COLO829 (cell line): ENCODE measurements around the gene ALDH3B1.
"Not testable (repeated sequence)": the region's sequence is repeated elsewhere in the genome, so short reads cannot be mapped to it uniquely, and the experiment has no call there.

ENCODE experiments used
- DNase-seq: peaks from one replicate; pipeline ENCODE4 v3.0.0; 2012; ENCODE audit warnings: low spot score

ALDH3B1 gene

DNA sequence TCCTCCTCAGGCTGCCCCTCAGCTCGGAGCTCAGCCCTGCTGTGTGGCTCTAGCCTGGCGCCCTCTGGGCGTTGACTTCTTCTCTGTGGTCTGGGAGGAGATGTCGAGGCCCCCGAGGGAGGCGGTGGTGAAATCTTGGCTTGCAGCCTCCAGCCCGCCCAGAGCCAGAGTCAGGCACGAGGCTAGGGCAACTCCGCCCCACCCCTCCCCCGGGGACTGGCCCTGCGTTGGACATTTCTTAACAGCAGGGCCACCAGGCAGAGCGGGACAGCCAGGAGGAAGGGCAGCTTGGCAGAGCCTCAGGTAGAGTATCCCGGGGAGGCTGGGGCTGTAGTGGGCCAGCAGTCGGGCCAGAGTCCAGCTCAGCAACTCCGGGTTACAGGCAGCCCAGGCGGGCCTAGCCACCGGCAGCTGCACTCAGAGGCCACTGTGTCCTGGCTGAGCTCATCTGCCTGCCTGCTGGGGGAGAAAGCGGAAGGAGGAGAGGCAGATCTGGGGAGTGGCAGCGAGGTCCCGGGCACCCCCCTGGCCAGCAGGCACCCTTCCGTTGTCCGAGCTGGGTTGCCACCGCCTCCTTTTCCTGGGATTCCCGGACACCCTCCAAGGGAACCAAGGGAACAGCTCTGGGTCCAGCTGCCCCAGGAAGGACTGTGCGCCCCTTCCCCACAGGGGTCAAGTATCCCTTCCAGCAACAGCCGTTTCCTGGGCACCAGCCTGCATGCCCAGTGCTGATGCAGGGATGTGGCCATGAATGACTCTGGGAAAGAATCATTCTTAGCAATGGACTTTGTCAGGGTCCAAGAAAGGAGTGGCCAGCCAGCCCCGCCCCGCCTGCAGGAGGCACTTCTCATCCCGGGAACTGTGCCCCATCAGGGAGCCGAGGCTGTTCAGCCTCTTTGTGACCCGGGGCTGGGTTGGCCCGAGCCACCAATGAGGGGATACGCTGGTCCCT is at the start of gene ALDH3B1:
TSS of gene ALDH3B1 (plus strand) at position 238 of the 952 bp plus-strand sequence. CDS start 4,971 bp downstream, outside the sequence.
- peak; percentile 67 for DNase-seq

DNA sequence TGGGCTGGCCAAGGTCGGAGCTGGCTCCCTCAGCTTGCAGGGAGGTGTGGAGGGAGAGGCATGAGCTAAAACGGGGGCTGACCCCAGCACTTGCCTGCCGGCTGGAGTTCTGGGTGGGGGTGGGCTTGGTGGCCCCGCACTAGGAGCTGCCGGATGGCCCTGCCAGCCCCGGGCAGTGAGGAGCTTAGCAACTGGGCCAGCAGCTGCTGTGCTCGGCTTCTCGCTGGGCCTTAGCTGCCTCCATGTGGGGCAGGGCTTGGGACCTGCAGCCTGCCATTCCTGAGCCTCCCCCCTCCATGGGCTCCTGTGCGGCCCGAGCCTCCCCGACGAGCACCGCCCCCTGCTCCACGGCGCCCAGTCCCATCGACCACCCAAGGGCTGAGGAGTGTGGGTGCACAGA is 46.9 kb upstream of the ALDH3B1 start:
- DNase-seq: not testable (repeated sequence)

DNA sequence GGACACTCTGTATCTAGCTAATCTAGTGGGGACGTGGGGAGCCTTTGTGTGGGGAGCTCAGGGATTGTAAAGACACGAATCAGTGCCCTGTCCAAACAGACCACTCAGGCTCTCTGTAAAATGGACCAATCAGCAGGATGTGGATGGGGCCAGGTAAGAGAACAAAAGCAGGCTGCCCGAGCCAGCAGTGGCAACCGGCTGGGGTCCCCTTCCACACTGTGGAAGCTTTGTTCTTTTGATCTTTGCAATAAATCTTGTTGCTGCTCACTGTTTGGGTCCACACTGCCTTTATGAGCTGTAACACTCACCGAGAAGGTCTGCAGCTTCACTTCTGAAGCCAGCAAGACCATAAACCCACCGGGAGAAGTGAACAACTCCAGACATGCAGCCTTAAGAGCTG is 46.2 kb upstream of the ALDH3B1 start:
- not testable (repeated sequence) for DNase-seq

- not testable (repeated sequence) for DNase-seq
Observed at GRCh38 chr11:67964746-67965145, 45.4 kb upstream of the ALDH3B1 start.

- DNase-seq: not testable (repeated sequence)
Observed at GRCh38 chr11:67965830-67966348, 44.2 kb upstream of the ALDH3B1 start.

DNA sequence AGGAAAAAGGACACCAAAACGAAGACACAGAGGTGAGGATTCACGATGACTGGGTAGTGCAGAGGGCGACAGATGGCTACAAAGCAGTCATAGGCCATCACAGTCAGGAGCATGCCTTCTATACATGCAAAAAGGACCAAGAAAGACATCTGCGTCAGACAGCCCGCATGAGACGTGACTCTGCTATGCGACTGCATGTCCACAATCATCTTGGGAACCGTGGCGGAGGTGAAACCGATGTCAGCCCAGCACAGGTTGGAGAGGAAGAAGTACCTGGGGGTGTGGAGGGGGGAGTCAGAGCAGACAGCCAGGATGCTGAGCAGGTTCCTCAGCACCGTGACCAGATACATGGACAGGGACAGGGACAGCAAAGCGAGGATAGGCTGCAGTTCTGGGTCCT is 35.4 kb upstream of the ALDH3B1 start:
- not testable (repeated sequence) for DNase-seq

DNA sequence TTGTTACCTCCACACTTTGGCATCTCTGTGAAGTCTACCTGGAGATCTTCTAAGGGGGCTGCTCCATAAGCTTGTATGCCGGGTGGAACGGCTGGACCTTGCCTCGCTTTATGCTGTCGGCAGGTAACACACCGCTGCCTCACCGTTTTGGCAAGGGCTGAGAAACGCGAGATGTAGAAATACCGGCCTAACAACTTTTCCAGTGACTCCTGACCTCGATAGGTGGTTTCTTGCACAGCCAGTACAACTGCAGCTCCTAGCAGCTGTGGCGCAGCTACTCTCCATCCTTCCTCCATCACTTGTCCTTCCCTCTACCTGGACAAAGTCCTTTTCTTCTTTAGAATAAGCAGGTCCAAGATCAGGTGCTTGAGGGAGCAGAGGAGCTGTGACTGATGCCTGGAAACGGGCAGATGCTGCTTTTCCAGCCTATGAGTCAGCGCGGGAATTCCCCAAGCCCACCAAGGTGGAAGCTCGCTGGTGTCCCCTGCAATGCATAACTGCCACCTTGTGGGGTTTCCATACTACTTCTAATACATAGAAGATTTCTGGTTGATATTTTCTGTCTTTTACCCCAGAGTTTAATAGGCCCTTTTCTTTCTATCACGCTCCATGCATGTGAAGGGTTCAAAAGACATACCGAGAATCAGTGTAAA is 31.2 kb upstream of the ALDH3B1 start:
- not testable (repeated sequence) for DNase-seq

DNA sequence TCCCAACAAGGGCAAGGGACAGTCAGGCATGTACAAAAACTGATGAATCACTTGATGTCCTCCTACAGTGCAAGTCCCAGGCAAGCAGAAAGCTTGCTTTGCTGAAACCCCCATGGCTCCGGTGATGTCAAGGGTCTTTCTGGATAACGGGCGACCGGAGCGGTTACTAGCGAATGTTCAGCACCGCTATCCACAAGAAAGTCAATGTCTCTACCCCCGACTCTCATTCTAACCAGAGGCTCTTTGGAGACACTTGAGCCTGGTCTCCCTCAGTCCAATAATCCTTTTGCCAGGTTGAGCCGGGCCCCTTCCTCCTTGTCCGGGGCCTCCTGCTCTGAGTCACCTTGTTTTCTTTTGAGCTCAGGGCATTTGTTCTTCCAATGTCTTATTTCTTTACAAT is 28.9 kb upstream of the ALDH3B1 start:
- DNase-seq: not testable (repeated sequence)

DNA sequence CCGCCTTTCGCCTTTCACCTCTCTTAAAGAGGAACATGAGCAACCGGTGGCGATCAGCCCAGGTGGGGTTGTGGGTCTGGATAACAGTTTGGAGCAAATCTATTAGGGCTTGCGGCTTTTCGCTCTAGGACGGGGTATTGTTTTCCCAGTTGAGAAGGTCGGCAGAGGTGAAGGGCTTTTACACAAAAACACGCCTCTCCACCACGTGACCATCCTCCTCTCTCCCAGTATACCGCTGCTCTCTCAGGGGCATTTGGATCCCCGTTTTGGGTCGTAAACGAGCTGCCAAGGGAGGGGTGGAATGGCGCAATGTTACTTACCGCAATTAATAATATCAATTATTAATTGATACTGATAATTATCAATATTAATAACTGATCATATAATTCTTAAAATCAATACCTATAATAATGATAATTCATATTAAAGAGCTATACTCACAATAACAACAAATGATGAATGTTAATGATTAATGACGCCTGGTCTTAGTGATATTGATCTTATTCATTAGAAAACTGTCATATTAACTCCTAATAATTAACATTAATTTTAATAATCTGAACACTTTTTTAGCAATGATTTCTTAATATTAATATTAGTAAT is 27.8 kb upstream of the ALDH3B1 start:
- DNase-seq: not testable (repeated sequence)

- no peak for DNase-seq
Observed at GRCh38 chr11:67983951-67984350, 26.2 kb upstream of the ALDH3B1 start.

- not testable (repeated sequence) for DNase-seq
Observed at GRCh38 chr11:67985302-67985701, 24.8 kb upstream of the ALDH3B1 start.

DNA sequence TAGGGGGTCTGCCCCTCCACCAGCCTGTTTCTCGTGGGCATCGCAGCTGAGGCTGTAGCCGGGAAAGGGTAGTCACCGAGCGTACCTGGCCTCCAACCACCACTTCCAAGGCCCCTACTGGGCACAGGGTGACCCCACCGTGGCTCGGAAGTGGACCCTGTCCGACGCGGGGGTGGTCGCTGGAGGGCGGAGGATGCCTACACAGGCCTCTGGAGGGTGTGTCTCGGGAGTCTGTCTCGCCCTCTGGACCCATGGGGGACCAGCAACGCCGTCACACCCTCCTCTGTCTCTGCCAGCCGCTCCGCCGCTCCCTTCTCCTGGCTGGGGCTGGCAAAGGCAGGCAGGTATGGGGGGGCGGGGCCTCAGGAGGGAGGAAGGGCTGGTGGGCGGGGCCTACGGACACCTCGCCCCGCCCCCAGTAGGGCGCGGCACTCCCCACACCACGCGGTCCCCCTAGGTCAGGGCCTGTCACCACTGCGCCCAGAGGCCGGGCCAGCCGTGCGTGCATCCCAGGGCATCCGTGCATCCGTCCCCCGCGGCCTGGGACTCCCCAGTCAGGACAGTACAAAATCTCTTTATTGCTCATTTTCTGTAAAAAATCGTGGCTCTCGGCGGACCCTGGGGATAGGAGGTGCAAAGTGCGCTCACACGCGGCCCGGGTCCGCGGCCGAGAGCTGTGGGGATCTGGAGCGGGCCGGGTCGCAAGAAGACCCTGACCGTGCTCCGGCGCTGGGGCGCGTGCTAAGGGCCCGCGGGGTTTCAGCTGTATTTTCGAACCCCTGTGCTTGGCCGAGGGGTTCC is 19.4 kb upstream of the ALDH3B1 start:
- not testable (repeated sequence) for DNase-seq

GRCh38 chr11:67991347-67992121 is 18.6 kb upstream of the ALDH3B1 start:
- DNase-seq: not testable (repeated sequence)

GRCh38 chr11:67993821-67994220 is 16.3 kb upstream of the ALDH3B1 start:
- not testable (repeated sequence) for DNase-seq

- not testable (repeated sequence) for DNase-seq
Observed at GRCh38 chr11:67994387-67994786, 15.7 kb upstream of the ALDH3B1 start.

- DNase-seq: not testable (repeated sequence)
Observed at GRCh38 chr11:67995129-67995528, 15.0 kb upstream of the ALDH3B1 start.

DNA sequence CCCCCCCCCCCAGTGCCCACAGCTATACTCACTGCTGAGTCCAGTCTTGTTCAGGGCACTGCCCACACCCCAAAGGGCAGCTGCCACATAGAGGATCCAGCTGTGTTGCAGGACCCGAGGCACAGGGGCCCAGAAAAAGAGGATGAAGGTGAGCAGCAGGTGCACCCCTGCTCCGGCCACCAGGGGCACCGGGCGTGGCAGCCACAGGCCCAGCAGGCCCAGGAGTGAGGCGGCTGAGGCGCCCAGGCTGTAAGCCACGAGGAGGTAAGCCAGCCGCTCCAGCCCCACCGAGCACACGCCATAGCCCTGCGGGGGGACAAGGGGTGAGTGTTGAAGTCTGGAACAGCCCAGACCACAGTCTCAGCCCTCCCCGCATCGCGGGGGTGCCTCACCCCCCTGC is 14.5 kb upstream of the ALDH3B1 start:
- DNase-seq: not testable (repeated sequence)

GRCh38 chr11:67996051-67996450 is 14.1 kb upstream of the ALDH3B1 start:
- no peak for DNase-seq

DNA sequence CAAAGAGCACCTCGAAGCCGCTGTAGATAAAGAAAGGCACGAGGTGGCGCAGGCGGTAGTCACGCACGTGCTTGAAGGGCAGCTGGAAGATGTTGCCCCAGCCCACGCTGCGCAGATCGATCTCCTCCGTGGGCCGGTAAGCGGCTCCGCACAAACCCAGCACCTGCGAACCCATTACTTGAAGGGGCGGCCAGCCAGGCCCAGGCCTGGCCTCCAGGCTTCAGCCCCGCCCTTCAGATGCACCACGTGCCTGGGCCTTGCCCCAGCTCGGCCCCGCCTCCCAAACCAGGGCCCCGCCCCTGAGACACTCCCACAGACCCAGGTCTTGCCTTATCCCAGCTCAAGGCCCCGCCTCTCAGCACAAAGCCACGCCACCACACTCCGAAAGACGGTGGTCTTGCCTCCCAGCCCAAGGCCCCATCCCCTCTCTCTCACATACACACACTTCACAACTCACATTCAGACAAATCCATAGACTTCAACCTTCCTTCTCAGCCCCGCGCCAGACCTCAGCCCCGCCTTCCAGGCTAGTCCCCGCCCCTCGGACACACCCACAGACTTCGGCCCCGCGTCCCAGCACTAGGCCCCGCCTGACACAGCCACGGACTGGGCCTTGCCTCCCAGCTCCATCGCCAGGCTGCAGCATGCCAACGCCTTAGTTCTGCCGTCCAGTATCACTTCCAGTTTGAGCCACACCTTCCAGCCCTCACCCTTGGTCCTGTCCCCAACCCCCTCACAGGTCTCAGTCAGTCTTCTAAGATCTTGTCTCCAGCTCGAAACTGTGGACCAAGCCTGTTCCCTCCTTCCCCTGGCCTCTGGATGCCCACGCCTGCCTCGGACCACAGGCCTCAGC is 13.3 kb upstream of the ALDH3B1 start:
- DNase-seq: peak; percentile 84

DNA sequence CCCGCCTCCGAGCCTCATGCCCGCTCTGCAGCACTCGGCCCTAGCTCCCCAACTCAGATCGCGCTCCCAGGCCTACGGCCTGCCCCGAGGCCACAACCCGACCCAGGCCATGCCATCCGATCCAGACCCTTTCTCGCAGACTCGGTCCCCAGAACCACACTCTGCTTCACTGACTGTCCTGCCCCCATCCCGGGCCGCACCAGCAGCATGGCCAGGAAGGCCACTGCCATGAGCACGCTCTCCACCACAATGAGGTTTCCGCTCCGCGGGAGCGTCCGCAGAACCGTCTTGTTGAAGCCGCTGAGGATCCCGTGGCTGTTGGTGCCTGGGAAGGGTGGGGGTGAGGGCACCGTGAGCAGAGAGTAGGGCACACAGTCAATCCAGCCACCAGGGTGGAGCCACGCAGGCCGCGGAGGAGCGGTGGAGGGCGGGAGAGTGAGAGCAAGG is 12.6 kb upstream of the ALDH3B1 start:
- no peak for DNase-seq
